ENCODE results near the gene DMRT3.

DMRT3 gene

GRCh38 chr9:979983-980382 lies 3.5 kb downstream of the DMRT3 start:
- Histone ChIP-seq H2AK5ac (ENCODE audit: low read length, severe bottlenecking) (no peak overlapping the region), H3K4ac (ENCODE audit: low read depth in 1 of 2, low read length in 2 of 2) (no peak overlapping the region), H3K9me3 (ENCODE audit: control insufficient read depth, low read length) (no peaks in the 10 kb centered on the region), H3K4me3 (ENCODE audit: insufficient read depth in 1 of 2, low read depth in 1 of 2, low read length in 2 of 2) (no peak overlapping the region), H2BK15ac (ENCODE audit: low read depth, poor library complexity, severe bottlenecking) (no peak overlapping the region), H3K18ac (ENCODE audit: low read depth in 1 of 2, low read length in 2 of 2) (no peak overlapping the region), H2AFZ (ENCODE audit: low read depth, low read length) (no peak overlapping the region), H3K27me3 (ENCODE audit: control insufficient read depth in 1 of 2, insufficient read depth in 1 of 2, low read length in 2 of 2) (peaks cover 64 to 72% of the 10 kb centered on the region in 2 experiments), H4K91ac (ENCODE audit: low read length) (no peak overlapping the region), H3K4me1 (ENCODE audit: control insufficient read depth, insufficient read depth, low read depth, low read length) (peaks cover 11% of the 10 kb centered on the region), H3K23ac (ENCODE audit: low read length in 2 of 2) (no peak overlapping the region), H3K4me2 (ENCODE audit: low read length, poor library complexity, severe bottlenecking) (no peak overlapping the region), H3K14ac (ENCODE audit: low read length in 2 of 2) (no peak overlapping the region), H2BK5ac (ENCODE audit: low read depth, low read length, poor library complexity, severe bottlenecking) (no peak overlapping the region), H3K36me3 (ENCODE audit: control insufficient read depth in 1 of 2, insufficient read depth in 2 of 2, low read depth in 1 of 2, low read length in 2 of 2) (no peaks in the 10 kb centered on the region), H3K79me1 (replicated peaks; ENCODE audit: low read length, poor library complexity, severe bottlenecking) (no peaks in the 10 kb centered on the region), H3K9ac (ENCODE audit: low read length) (no peak overlapping the region), H3K27ac (ENCODE audit: low read length, poor library complexity, severe bottlenecking) (no peak overlapping the region), H4K8ac (ENCODE audit: low read length) (no peak overlapping the region), H2BK12ac (ENCODE audit: low read length in 2 of 2) (no peak overlapping the region), H2BK120ac (ENCODE audit: low read depth, low read length) (no peak overlapping the region)
- WGBS: 48% methylated on average over 2 of the region's 2 CpGs
- no peak for DNase-seq

- Histone ChIP-seq H3K79me1 (replicated peaks; ENCODE audit: low read length, poor library complexity, severe bottlenecking) (no peaks in the 10 kb centered on the region), H3K27me3 (ENCODE audit: control insufficient read depth in 1 of 2, insufficient read depth in 1 of 2, low read length in 2 of 2) (peaks cover 57 to 66% of the 10 kb centered on the region in 2 experiments), H2BK120ac (ENCODE audit: low read depth, low read length) (no peak overlapping the region), H3K9me3 (ENCODE audit: control insufficient read depth, low read length) (no peaks in the 10 kb centered on the region), H3K4me2 (ENCODE audit: low read length, poor library complexity, severe bottlenecking) (no peak overlapping the region), H3K36me3 (ENCODE audit: control insufficient read depth in 1 of 2, insufficient read depth in 2 of 2, low read depth in 1 of 2, low read length in 2 of 2) (no peaks in the 10 kb centered on the region), H3K18ac (ENCODE audit: low read depth in 1 of 2, low read length in 2 of 2) (no peak overlapping the region), H3K14ac (ENCODE audit: low read length in 2 of 2) (no peak overlapping the region), H3K4me3 (ENCODE audit: insufficient read depth in 1 of 2, low read depth in 1 of 2, low read length in 2 of 2) (no peak overlapping the region), H3K9ac (ENCODE audit: low read length) (no peak overlapping the region), H3K4me1 (ENCODE audit: control insufficient read depth, insufficient read depth, low read depth, low read length) (peaks cover 11% of the 10 kb centered on the region), H2AK5ac (ENCODE audit: low read length, severe bottlenecking) (no peak overlapping the region), H2BK12ac (ENCODE audit: low read length in 2 of 2) (no peak overlapping the region), H3K4ac (ENCODE audit: low read depth in 1 of 2, low read length in 2 of 2) (no peak overlapping the region), H2BK15ac (ENCODE audit: low read depth, poor library complexity, severe bottlenecking) (no peak overlapping the region), H3K23ac (ENCODE audit: low read length in 2 of 2) (no peak overlapping the region), H2AFZ (ENCODE audit: low read depth, low read length) (no peak overlapping the region), H4K91ac (ENCODE audit: low read length) (no peak overlapping the region), H4K8ac (ENCODE audit: low read length) (no peak overlapping the region), H3K27ac (ENCODE audit: low read length, poor library complexity, severe bottlenecking) (no peak overlapping the region), H2BK5ac (ENCODE audit: low read depth, low read length, poor library complexity, severe bottlenecking) (no peak overlapping the region)
- DNase-seq: no peak
- 39% methylated on average over 2 of the region's 4 CpGs for WGBS
Measured at GRCh38 chr9:980640-981039, 4.2 kb downstream of the DMRT3 start.

GRCh38 chr9:981491-981898 lies 5.0 kb downstream of the DMRT3 start:
- H2BK15ac ChIP-seq (ENCODE audit: low read depth, poor library complexity, severe bottlenecking): no peak overlapping the region
- H3K4me2 ChIP-seq (ENCODE audit: low read length, poor library complexity, severe bottlenecking): no peak overlapping the region
- no peak overlapping the region for H2AK5ac ChIP-seq (ENCODE audit: low read length, severe bottlenecking)
- no peak overlapping the region for H3K27ac ChIP-seq (ENCODE audit: low read length, poor library complexity, severe bottlenecking)
- H3K23ac ChIP-seq (ENCODE audit: low read length in 2 of 2): no peak overlapping the region
- H3K9me3 ChIP-seq (ENCODE audit: control insufficient read depth, low read length): no peaks in the 10 kb centered on the region
- H3K4ac ChIP-seq (ENCODE audit: low read depth in 1 of 2, low read length in 2 of 2): no peak overlapping the region
- peaks cover 8% of the 10 kb centered on the region for H3K4me1 ChIP-seq (ENCODE audit: control insufficient read depth, insufficient read depth, low read depth, low read length)
- 36% methylated on average over 16 of the region's 16 CpGs for WGBS
- no peaks in the 10 kb centered on the region for H3K36me3 ChIP-seq (ENCODE audit: control insufficient read depth in 1 of 2, insufficient read depth in 2 of 2, low read depth in 1 of 2, low read length in 2 of 2)
- no peak overlapping the region for H2AFZ ChIP-seq (ENCODE audit: low read depth, low read length)
- H4K91ac ChIP-seq (ENCODE audit: low read length): no peak overlapping the region
- peaks cover 51 to 61% of the 10 kb centered on the region in 2 experiments for H3K27me3 ChIP-seq (ENCODE audit: control insufficient read depth in 1 of 2, insufficient read depth in 1 of 2, low read length in 2 of 2)
- H2BK5ac ChIP-seq (ENCODE audit: low read depth, low read length, poor library complexity, severe bottlenecking): no peak overlapping the region
- no peak for DNase-seq
- H2BK120ac ChIP-seq (ENCODE audit: low read depth, low read length): no peak overlapping the region
- H2BK12ac ChIP-seq (ENCODE audit: low read length in 2 of 2): no peak overlapping the region
- H3K9ac ChIP-seq (ENCODE audit: low read length): peak overlapping the region; percentile 63
- no peak overlapping the region for H3K14ac ChIP-seq (ENCODE audit: low read length in 2 of 2)
- no peak overlapping the region for H3K18ac ChIP-seq (ENCODE audit: low read depth in 1 of 2, low read length in 2 of 2)
- no peaks in the 10 kb centered on the region for H3K79me1 ChIP-seq (replicated peaks; ENCODE audit: low read length, poor library complexity, severe bottlenecking)
- no peak overlapping the region for H4K8ac ChIP-seq (ENCODE audit: low read length)
- no peak overlapping the region for H3K4me3 ChIP-seq (ENCODE audit: insufficient read depth in 1 of 2, low read depth in 1 of 2, low read length in 2 of 2)

- H3K9ac ChIP-seq (ENCODE audit: low read length): peak overlapping the region; percentile 63
- H3K4me3 ChIP-seq (ENCODE audit: insufficient read depth in 1 of 2, low read depth in 1 of 2, low read length in 2 of 2): peak overlapping the region in 1 of 2 experiments; percentile 64
- DNase-seq: no peak
- H3K4me2 ChIP-seq (ENCODE audit: low read length, poor library complexity, severe bottlenecking): no peak overlapping the region
- H3K36me3 ChIP-seq (ENCODE audit: control insufficient read depth in 1 of 2, insufficient read depth in 2 of 2, low read depth in 1 of 2, low read length in 2 of 2): no peaks in the 10 kb centered on the region
- H3K18ac ChIP-seq (ENCODE audit: low read depth in 1 of 2, low read length in 2 of 2): no peak overlapping the region
- H4K8ac ChIP-seq (ENCODE audit: low read length): no peak overlapping the region
- H2AK5ac ChIP-seq (ENCODE audit: low read length, severe bottlenecking): no peak overlapping the region
- no peaks in the 10 kb centered on the region for H3K79me1 ChIP-seq (replicated peaks; ENCODE audit: low read length, poor library complexity, severe bottlenecking)
- H3K4me1 ChIP-seq (ENCODE audit: control insufficient read depth, insufficient read depth, low read depth, low read length): no peaks in the 10 kb centered on the region
- 60% methylated on average over 12 of the region's 15 CpGs for WGBS
- H3K9me3 ChIP-seq (ENCODE audit: control insufficient read depth, low read length): no peaks in the 10 kb centered on the region
- no peak overlapping the region for H2AFZ ChIP-seq (ENCODE audit: low read depth, low read length)
- no peak overlapping the region for H3K23ac ChIP-seq (ENCODE audit: low read length in 2 of 2)
- H2BK5ac ChIP-seq (ENCODE audit: low read depth, low read length, poor library complexity, severe bottlenecking): no peak overlapping the region
- no peak overlapping the region for H3K27ac ChIP-seq (ENCODE audit: low read length, poor library complexity, severe bottlenecking)
- H2BK120ac ChIP-seq (ENCODE audit: low read depth, low read length): no peak overlapping the region
- no peak overlapping the region for H2BK12ac ChIP-seq (ENCODE audit: low read length in 2 of 2)
- peaks cover 46 to 53% of the 10 kb centered on the region in 2 experiments for H3K27me3 ChIP-seq (ENCODE audit: control insufficient read depth in 1 of 2, insufficient read depth in 1 of 2, low read length in 2 of 2)
- no peak overlapping the region for H4K91ac ChIP-seq (ENCODE audit: low read length)
- no peak overlapping the region for H2BK15ac ChIP-seq (ENCODE audit: low read depth, poor library complexity, severe bottlenecking)
- no peak overlapping the region for H3K14ac ChIP-seq (ENCODE audit: low read length in 2 of 2)
- H3K4ac ChIP-seq (ENCODE audit: low read depth in 1 of 2, low read length in 2 of 2): no peak overlapping the region
Measured at GRCh38 chr9:982394-983230, 6.2 kb downstream of the DMRT3 start.

Measured in mesenchymal stem cell (in vitro differentiated cells and primary cell).